B cell (primary cell): ENCODE results near the gene ZNF618. TPM values are rescaled to one million over a fixed set of nuclear protein-coding genes. Genes with fewer than 3 reads are reported as not detected.

Source experiments
- ATAC-seq: fragments of 200-7000 bp; cut with Tn5 transposase; one replicate; pipeline ENCODE4 v1.10.0; 2021; ENCODE audit warnings: low read depth, mild to moderate bottlenecking, moderate number of reproducible peaks, moderate library complexity
- CTCF ChIA-PET: fragments of 350-600 bp; sonication (Branson Sonifier 250); formaldehyde crosslinking; loops from one replicate; lab custom pipeline; 2021; ENCODE audit warnings: antibody characterized with exemption, inconsistent platforms; lab: Charles Lee
- POLR2A ChIA-PET: fragments of 350-600 bp; sonication (Branson Sonifier 250); formaldehyde crosslinking; loops from one replicate; lab custom pipeline; 2021; ENCODE audit warnings: antibody characterized with exemption; lab: Charles Lee
- DNase-seq: peaks from one replicate; pipeline ENCODE4 v3.0.0; 2013
- H2AFZ ChIP-seq: 2 replicates; pipeline ENCODE4 v1.6.1; 2012; ENCODE audit warnings: mild to moderate bottlenecking, low read depth, low read length; ENCODE audit not compliant: insufficient read depth, poor library complexity, severe bottlenecking
- H3K27ac ChIP-seq, 2 donors: 1 replicate in 1 of 2; 2 replicates in 1 of 2; pipeline ENCODE4 v1.5.1; 2012 to 2013; ENCODE audit warnings: low read length in 2 of 2, mild to moderate bottlenecking in 2 of 2, moderate library complexity in 1 of 2
- H3K27me3 ChIP-seq, 4 experiments: fragments of 200-600 bp in 1 of 4; sonication (generic) in 1 of 4; replicated peaks in 1 of 4; 1 replicate in 2 of 4; 2 replicates in 2 of 4; pipeline versions ENCODE4 v1.6.1 to v1.7.0; 2013 to 2016; ENCODE audit warnings: low read length in 3 of 4, mild to moderate bottlenecking in 2 of 4, mixed read lengths in 1 of 4, moderate library complexity in 1 of 4; ENCODE audit not compliant: insufficient read depth in 4 of 4, control insufficient read depth in 3 of 4; ENCODE audit errors: control extremely low read depth in 1 of 4
- H3K36me3 ChIP-seq, 2 experiments: replicated peaks in 1 of 2; 1 replicate in 1 of 2; 2 replicates in 1 of 2; pipeline versions ENCODE4 v1.6.1 to v1.7.1; 2013; ENCODE audit warnings: low read length in 1 of 2; ENCODE audit not compliant: insufficient read depth in 2 of 2, control insufficient read depth in 1 of 2; ENCODE audit errors: control extremely low read depth in 1 of 2, extremely low read depth in 1 of 2
- H3K4me1 ChIP-seq, 2 donors: fragments of 200-600 bp in 1 of 2; sonication (generic) in 1 of 2; 1 replicate in 1 of 2; 2 replicates in 1 of 2; pipeline versions ENCODE4 v1.5.1 to v1.6.1; 2013 to 2017; ENCODE audit warnings: low read length in 2 of 2; ENCODE audit not compliant: control insufficient read depth in 2 of 2, insufficient read depth in 2 of 2
- H3K4me2 ChIP-seq: replicated peaks from 2 replicates; pipeline ENCODE3; 2012; ENCODE audit warnings: mild to moderate bottlenecking, low read depth, low read length; ENCODE audit not compliant: poor library complexity, severe bottlenecking
- H3K4me3 ChIP-seq, 5 experiments: fragments of 200-600 bp in 1 of 5; sonication (generic) in 1 of 5; 1 replicate in 3 of 5; 2 replicates in 2 of 5; pipeline versions ENCODE4 v1.5.1 to v1.7.0; 2011 to 2016; ENCODE audit warnings: low read length in 4 of 5, mild to moderate bottlenecking in 4 of 5, low read depth in 2 of 5, control low read depth in 1 of 5, moderate library complexity in 1 of 5; ENCODE audit not compliant: insufficient read depth in 1 of 5; ENCODE audit errors: control extremely low read depth in 1 of 5, extremely low read depth in 1 of 5
- H3K79me2 ChIP-seq: fragments of 200-600 bp; sonication (generic); one replicate; pipeline ENCODE4 v1.6.0; 2016; ENCODE audit warnings: low read length; ENCODE audit not compliant: control insufficient read depth, insufficient read depth
- H3K9ac ChIP-seq: fragments of 200-600 bp; sonication (generic); 2 replicates; pipeline ENCODE4 v1.6.1; 2017; ENCODE audit warnings: mild to moderate bottlenecking, low read length, moderate library complexity
- H3K9me3 ChIP-seq, 3 donors: one replicate each; pipeline versions ENCODE4 v1.6.1 to v1.7.1; 2013; ENCODE audit warnings: low read length in 2 of 3; ENCODE audit not compliant: control insufficient read depth in 2 of 3, insufficient read depth in 1 of 3; ENCODE audit errors: control extremely low read depth in 1 of 3
- H4K20me1 ChIP-seq: 2 replicates; pipeline ENCODE4 v1.6.0; 2012; ENCODE audit warnings: mild to moderate bottlenecking, low read length; ENCODE audit not compliant: insufficient read depth, control insufficient read depth, poor library complexity, severe bottlenecking
- H3K27ac Mint-ChIP-seq: one replicate; pipeline ENCODE4 v1.8.0; 2021; ENCODE audit warnings: mixed read lengths
- H3K27me3 Mint-ChIP-seq: one replicate; pipeline ENCODE4 v1.8.0; 2021; ENCODE audit warnings: mixed read lengths
- H3K4me1 Mint-ChIP-seq: one replicate; pipeline ENCODE4 v1.8.0; 2021; ENCODE audit warnings: mixed read lengths
- H3K4me3 Mint-ChIP-seq: one replicate; pipeline ENCODE4 v1.8.0; 2021; ENCODE audit warnings: mixed read lengths
- H3K9me3 Mint-ChIP-seq: one replicate; pipeline ENCODE4 v1.8.0; 2022; ENCODE audit warnings: mixed read lengths; ENCODE audit not compliant: insufficient read depth
- CTCF ChIP-seq: fragments of 200-600 bp; IDR thresholded peaks from one replicate; pipeline ENCODE4 v1.8.0; 2022; ENCODE audit warnings: antibody characterized with exemption, mild to moderate bottlenecking
- EZH2 ChIP-seq: IDR thresholded peaks from 2 replicates; pipeline ENCODE4 v1.6.1; 2012; ENCODE audit warnings: borderline replicate concordance, low read depth, mild to moderate bottlenecking, moderate library complexity, low read length; ENCODE audit not compliant: insufficient read depth, poor library complexity, severe bottlenecking
- WGBS: methylation state at CpG from one replicate; pipeline ENCODE4 v1.1.5; 2013; ENCODE audit warnings: missing lambda C conversion rate; ENCODE audit not compliant: insufficient coverage; 5-methylcytosine and 5-hydroxymethylcytosine counted together
- intact Hi-C: fragments of 100-400 bp; cut with micrococcal nuclease; formaldehyde crosslinking; loops from one replicate; pipeline ENCODE4 v1.10.0; 2022
- polyA plus RNA-seq: library from polyadenylated mRNA; depleted of rRNA; stranded (reverse); fragments of >200 nt; gene quantifications from 2 replicates; pipeline ENCODE4 v1.2.3, GENCODE V29; 2012
- total RNA-seq, 2 donors: library from RNA; stranded (reverse); fragments of 120-200 nt in 1 of 2; gene quantifications; 1 replicate in 1 of 2; 2 replicates in 1 of 2; pipeline versions ENCODE4 v1.2.3 to v1.2.4, GENCODE V29; 2013 to 2022

Gene ZNF618
- total and polyA plus RNA-seq, 2 donors (not counting 1 experiment from before 2014, with no cell fraction given) = 1.4 to 2.5 TPM

- no peaks in the 10 kb centered on the region for H3K9me3 Mint-ChIP-seq
- Histone ChIP-seq H3K27me3 (no peaks in the 10 kb centered on the region), H3K79me2 (no peaks in the 10 kb centered on the region), H2AFZ (no peak overlapping the region), H3K4me2 (no peak overlapping the region), H3K4me1 (no peaks in the 10 kb centered on the region), H3K9ac (no peak overlapping the region), H3K4me3 (no peak overlapping the region), H3K36me3 (no peaks in the 10 kb centered on the region), H3K27ac (no peak overlapping the region), H4K20me1 (no peaks in the 10 kb centered on the region), H3K9me3 (no peaks in the 10 kb centered on the region)
- ChIA-PET CTCF (no interaction called here), POLR2A (no interaction called here)
- H3K4me3 Mint-ChIP-seq = no peak overlapping the region
- H3K4me1 Mint-ChIP-seq = no peaks in the 10 kb centered on the region
- intact Hi-C loops = no loop called here
- no peak overlapping the region for H3K27ac Mint-ChIP-seq
- no peak for ATAC-seq
- H3K27me3 Mint-ChIP-seq = no peaks in the 10 kb centered on the region
- no peak for TF ChIP-seq CTCF
- TF ChIP-seq EZH2 = no peak
- WGBS = 96% methylated on average over 9 of the region's 10 CpGs
- no peak for DNase-seq
Observed at GRCh38 chr9:114034196-114034595, 158.1 kb downstream of the ZNF618 start.

- ChIA-PET POLR2A (no interaction called here), CTCF (no interaction called here)
- H2AFZ ChIP-seq = no peak overlapping the region
- Mint-ChIP-seq H3K4me3 (no peak overlapping the region), H3K27me3 (no peaks in the 10 kb centered on the region), H3K27ac (no peak overlapping the region), H3K9me3 (no peaks in the 10 kb centered on the region), H3K4me1 (no peaks in the 10 kb centered on the region)
- H3K27me3 ChIP-seq = no peaks in the 10 kb centered on the region
- no peaks in the 10 kb centered on the region for H3K4me1 ChIP-seq
- no peak overlapping the region for H3K4me2 ChIP-seq
- intact Hi-C loops = no loop called here
- no peak overlapping the region for H3K9ac ChIP-seq
- 83% methylated on average over 3 of the region's 4 CpGs for WGBS
- no peak overlapping the region for H3K4me3 ChIP-seq
- no peak for DNase-seq
- no peak for ATAC-seq
- H3K9me3 ChIP-seq = no peaks in the 10 kb centered on the region
- H3K27ac ChIP-seq = no peak overlapping the region
- no peaks in the 10 kb centered on the region for H4K20me1 ChIP-seq
- H3K79me2 ChIP-seq = no peaks in the 10 kb centered on the region
- no peaks in the 10 kb centered on the region for H3K36me3 ChIP-seq
- TF ChIP-seq CTCF = no peak
- no peak for TF ChIP-seq EZH2
Observed at GRCh38 chr9:114034661-114035062, 158.6 kb downstream of the ZNF618 start.
